GM12878 (cell line): ENCODE results near the gene DNA2.

Source experiments
- CTCF ChIP-seq, 3 experiments: IDR thresholded peaks in 2 of 3; conservative IDR thresholded peaks in 1 of 3; 2 replicates each; pipeline ENCODE4 v1.5.1; 2011; ENCODE audit warnings: low read depth in 3 of 3, low read length in 3 of 3, mild to moderate bottlenecking in 3 of 3, control low read depth in 2 of 3, moderate library complexity in 2 of 3, inconsistent platforms in 1 of 3, mixed read lengths in 1 of 3; ENCODE audit not compliant: control insufficient read depth in 2 of 3, insufficient read depth in 1 of 3; ENCODE audit errors: extremely low read depth in 1 of 3
- ESRRA ChIP-seq: IDR thresholded peaks from 2 replicates; pipeline ENCODE4 v1.6.1; 2012; ENCODE audit warnings: mild to moderate bottlenecking, low read length, improper control_type of control experiment
- FOXM1 ChIP-seq: IDR thresholded peaks from 2 replicates; pipeline ENCODE4 v1.6.1; 2012; ENCODE audit warnings: low read depth, mild to moderate bottlenecking, inconsistent platforms, low read length, moderate library complexity
- IKZF2 ChIP-seq, 2 experiments: fragments of 450-650 bp; IDR thresholded peaks; 2 replicates each; pipeline ENCODE4 v1.6.1; 2017; ENCODE audit warnings: mild to moderate bottlenecking in 2 of 2, moderate library complexity in 2 of 2
- JUNB ChIP-seq: IDR thresholded peaks from 2 replicates; pipeline ENCODE4 v1.6.1; 2016; ENCODE audit warnings: antibody characterized with exemption, mild to moderate bottlenecking
- PAX5 ChIP-seq: IDR thresholded peaks from 2 replicates; pipeline ENCODE4 v1.6.1; 2011; ENCODE audit warnings: low read depth, low read length, borderline replicate concordance
- RAD21 ChIP-seq: IDR thresholded peaks from 2 replicates; pipeline ENCODE4 v1.6.1; 2011; ENCODE audit warnings: mild to moderate bottlenecking, low read depth, low read length, moderate library complexity; ENCODE audit not compliant: insufficient read depth
- SMC3 ChIP-seq: IDR thresholded peaks from 2 replicates; pipeline ENCODE4 v1.6.1; 2011; ENCODE audit warnings: low read length, improper control_type of control experiment, borderline replicate concordance
- TAF1 ChIP-seq: IDR thresholded peaks from 2 replicates; pipeline ENCODE4 v1.6.1; 2011; ENCODE audit warnings: mild to moderate bottlenecking, low read depth, low read length, borderline replicate concordance
- ZNF24 ChIP-seq: fragments of 450-650 bp; IDR thresholded peaks from 2 replicates; pipeline ENCODE4 v1.6.1; 2017; ENCODE audit warnings: antibody characterized with exemption, mild to moderate bottlenecking

DNA sequence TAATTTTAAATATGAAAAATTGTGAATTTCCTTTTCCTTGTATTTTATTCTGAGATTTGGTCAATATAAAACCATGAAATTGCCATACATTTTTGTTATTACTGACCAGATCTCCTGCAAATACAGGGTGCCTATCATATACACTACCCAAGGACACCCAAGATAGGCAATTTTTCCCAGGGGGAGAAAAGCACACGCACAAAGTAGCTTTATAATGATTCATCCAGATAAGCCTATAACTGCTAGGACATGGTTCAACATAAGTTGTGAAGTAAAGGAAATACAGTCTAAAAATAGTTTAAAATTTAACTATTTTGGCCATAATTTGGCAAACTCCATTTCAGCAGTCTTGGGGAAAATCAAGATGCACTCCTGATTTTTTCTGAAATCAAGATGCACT, 69.5 kb downstream of the DNA2 start:
- TF ChIP-seq TAF1 (no peak), CTCF (IDR thresholded peaks at IDR 0.05 in 2 of 3, conservative IDR thresholded peaks at IDR 0.05 in 1 of 3; ENCODE audit: control insufficient read depth in 2 of 3, extremely low read depth in 1 of 3, insufficient read depth in 1 of 3, low read depth in 3 of 3, low read length in 3 of 3) (no peak), FOXM1 (no peak), IKZF2 (IDR thresholded peaks at IDR 0.05) (no peak), SMC3 (no peak), JUNB (no peak), RAD21 (no peak), ZNF24 (no peak), PAX5 (no peak), ESRRA (no peak)
